ENCODE measurements around the gene USP32. TPM values are rescaled to one million over a fixed set of nuclear protein-coding genes. Genes with fewer than 3 reads are reported as not detected.
A peak's percentile ranks its signal among the peaks of the same experiment; 100 is the strongest.

Gene USP32
- total and polyA plus RNA-seq, 2 of the 8 experiments (the other 6 are each of a cell fraction or from before 2014, with no cell fraction given) = 29.6 to 112 TPM

DNA sequence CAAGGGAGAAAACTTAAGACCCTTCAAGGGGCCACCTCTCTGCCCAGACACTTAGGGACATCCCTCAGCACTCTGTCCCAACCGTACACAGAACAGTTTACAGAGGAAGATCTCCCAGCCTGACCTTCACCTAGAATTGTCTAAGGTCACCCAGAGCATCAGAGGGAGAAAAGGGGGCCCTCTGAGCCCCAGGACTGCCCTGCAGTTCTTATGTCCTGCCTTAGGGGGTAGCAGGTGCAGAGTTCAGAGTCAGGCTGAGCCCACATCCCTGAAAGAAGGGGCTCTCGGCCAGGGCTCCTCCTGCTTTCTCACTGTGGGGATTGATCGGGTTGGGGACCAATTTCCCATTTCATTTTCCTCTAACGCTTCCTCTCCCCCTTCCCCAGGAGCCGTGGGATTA, 226.7 kb downstream of the USP32 start:
- Histone ChIP-seq H3K4me1 (replicated peaks in 1 of 4; ENCODE audit: control insufficient read depth in 3 of 4, insufficient read depth in 4 of 4, low read length in 3 of 4) (peaks cover 0 to 35% (median 22%) of the 10 kb centered on the region in 4 experiments; a peak in 6 of 7 replicates), H2AFZ (ENCODE audit: low read length) (no peak overlapping the region), H3K79me1 (ENCODE audit: low read depth, low read length) (no peaks in the 10 kb centered on the region), H3K79me2 (ENCODE audit: control insufficient read depth in 1 of 2, insufficient read depth in 2 of 2, low read length in 2 of 2) (no peaks in the 10 kb centered on the region), H3K36me3 (ENCODE audit: control insufficient read depth in 2 of 4, insufficient read depth in 4 of 4, low read length in 3 of 4) (no peaks in the 10 kb centered on the region), H4K20me1 (replicated peaks in 1 of 2; ENCODE audit: control insufficient read depth in 1 of 2, insufficient read depth in 2 of 2, low read length in 2 of 2) (no peaks in the 10 kb centered on the region), H3K18ac (ENCODE audit: extremely low read depth, low read length) (no peak overlapping the region; the same call in 1 of the 2 replicates), H4K5ac (ENCODE audit: insufficient read length, low read depth, low read length) (no peak overlapping the region), H2BK12ac (ENCODE audit: low read depth, low read length) (no peak overlapping the region), H2AK5ac (ENCODE audit: low read depth, low read length) (no peak overlapping the region), H3K4ac (replicated peaks; ENCODE audit: insufficient read length, low read depth, low read length) (no peak overlapping the region), H3K4me3 (ENCODE audit: extremely low read depth in 1 of 4, insufficient read depth in 2 of 4, low read depth in 3 of 4, low read length in 4 of 4) (no peak overlapping the region), H4K8ac (ENCODE audit: extremely low read depth, insufficient read depth, low read length) (no peak overlapping the region), H2BK120ac (replicated peaks; ENCODE audit: low read depth, low read length) (peak overlapping the region; percentile 18), H3K27ac (ENCODE audit: low read depth, low read length) (no peak overlapping the region), H3K14ac (ENCODE audit: insufficient read length) (no peak overlapping the region), H4K91ac (replicated peaks; ENCODE audit: insufficient read length, low read length) (no peak overlapping the region), H3K56ac (replicated peaks; ENCODE audit: insufficient read length, low read depth, low read length) (no peak overlapping the region), H3K27me3 (replicated peaks in 1 of 4; ENCODE audit: control insufficient read depth in 3 of 4, extremely low read depth in 1 of 4, insufficient read depth in 3 of 4, low read length in 3 of 4) (no peaks in the 10 kb centered on the region), H3K4me2 (ENCODE audit: insufficient read depth in 1 of 2, low read depth in 2 of 2, low read length in 2 of 2) (no peak overlapping the region), H3K23me2 (ENCODE audit: low read depth, low read length) (peaks cover 5% of the 10 kb centered on the region; the same call in 1 of the 2 replicates), H3K23ac (ENCODE audit: insufficient read length) (no peak overlapping the region), H3K9ac (replicated peaks in 1 of 4; ENCODE audit: extremely low read depth in 1 of 4, low read depth in 3 of 4, low read length in 3 of 4) (no peak overlapping the region), H2BK20ac (ENCODE audit: low read length) (no peak overlapping the region), H3K9me3 (ENCODE audit: insufficient read depth in 2 of 2, low read depth in 1 of 2, low read length in 1 of 2) (no peaks in the 10 kb centered on the region), H2BK15ac (ENCODE audit: low read length) (0 out of 2 replicates have a peak overlapping the region, but pooled peaks have one; percentile 29), H2BK5ac (ENCODE audit: low read depth, low read length) (no peak overlapping the region)
- CTCF ChIA-PET (ENCODE audit: partially characterized antibody) = no interaction called here
- 83% methylated on average over 5 of the region's 5 CpGs; no CpG with 5 or more reads in 1 of the 2 experiments for WGBS, 2 experiments (ENCODE audit: extremely low coverage in 1 of 2, insufficient coverage in 1 of 2, insufficient read length in 1 of 2, insufficient replicate concordance in 2 of 2, low coverage in 1 of 2, low lambda C conversion rate in 2 of 2, missing lambda C conversion rate in 1 of 2)
- POLR2A ChIA-PET (ENCODE audit: partially characterized antibody) = no interaction called here
- DNase-seq (ENCODE audit: low read depth in 1 of 2, low spot score in 2 of 2) (no peak), FAIRE-seq (no peak)
- TF ChIP-seq RAD21 (IDR thresholded peaks at IDR 0.05 in 1 of 2, conservative IDR thresholded peaks at IDR 0.05 in 1 of 2; ENCODE audit: low read depth in 2 of 2, low read length in 2 of 2) (peak in 1 of 2 experiments; percentile 29; a peak in 1 of 4 replicates), RFX5 (IDR thresholded peaks at IDR 0.05; ENCODE audit: borderline replicate concordance, low read depth, low read length) (no peak)
- TF ChIP-seq, protein P1, sequence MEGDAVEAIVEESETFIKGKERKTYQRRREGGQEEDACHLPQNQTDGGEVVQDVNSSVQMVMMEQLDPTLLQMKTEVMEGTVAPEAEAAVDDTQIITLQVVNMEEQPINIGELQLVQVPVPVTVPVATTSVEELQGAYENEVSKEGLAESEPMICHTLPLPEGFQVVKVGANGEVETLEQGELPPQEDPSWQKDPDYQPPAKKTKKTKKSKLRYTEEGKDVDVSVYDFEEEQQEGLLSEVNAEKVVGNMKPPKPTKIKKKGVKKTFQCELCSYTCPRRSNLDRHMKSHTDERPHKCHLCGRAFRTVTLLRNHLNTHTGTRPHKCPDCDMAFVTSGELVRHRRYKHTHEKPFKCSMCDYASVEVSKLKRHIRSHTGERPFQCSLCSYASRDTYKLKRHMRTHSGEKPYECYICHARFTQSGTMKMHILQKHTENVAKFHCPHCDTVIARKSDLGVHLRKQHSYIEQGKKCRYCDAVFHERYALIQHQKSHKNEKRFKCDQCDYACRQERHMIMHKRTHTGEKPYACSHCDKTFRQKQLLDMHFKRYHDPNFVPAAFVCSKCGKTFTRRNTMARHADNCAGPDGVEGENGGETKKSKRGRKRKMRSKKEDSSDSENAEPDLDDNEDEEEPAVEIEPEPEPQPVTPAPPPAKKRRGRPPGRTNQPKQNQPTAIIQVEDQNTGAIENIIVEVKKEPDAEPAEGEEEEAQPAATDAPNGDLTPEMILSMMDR (IDR thresholded peaks at IDR 0.05; ENCODE audit: control extremely low read depth in 1 of 3, insufficient read depth in 1 of 3, low read depth in 1 of 3, low read length in 3 of 3) = peak in 2 of 3 experiments; percentile 32 to 33; a peak in 2 of 4 replicates
